PC-9 (cell line): ENCODE measurements around the gene CUX1.

ENCODE experiments used
- EZH2 ChIP-seq: fragments of 200-600 bp; sonication (generic); IDR thresholded peaks from 2 replicates; pipeline ENCODE4 v1.8.0; 2017; ENCODE audit warnings: antibody characterized with exemption, low read depth
- TF ChIP-seq, protein P1 (sequence below): fragments of 200-600 bp; sonication (generic); conservative IDR thresholded peaks from 2 replicates; pipeline ENCODE4 v1.6.1; 2017; ENCODE audit warnings: mixed run types, antibody characterized with exemption, mild to moderate bottlenecking, moderate library complexity

DNA sequence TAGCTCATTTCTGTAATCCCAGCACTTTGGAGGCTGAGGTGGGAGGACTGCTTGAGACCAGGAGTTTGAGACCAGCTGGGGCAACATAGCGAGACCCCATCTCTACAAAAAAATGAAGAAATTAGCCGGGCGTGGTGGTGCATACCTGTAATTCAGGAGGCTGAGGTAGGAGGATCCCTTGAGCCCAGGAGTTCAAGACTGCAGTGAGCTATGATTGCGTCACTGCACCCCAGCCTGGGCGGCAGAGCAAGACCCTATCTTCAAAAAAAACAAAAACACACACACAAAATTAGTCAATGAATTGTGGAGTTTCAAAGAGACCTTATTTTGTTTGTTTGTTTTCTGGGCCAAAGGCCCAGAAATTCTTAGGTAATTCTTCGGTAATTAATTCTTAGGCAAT is 110.0 kb downstream of the CUX1 start:
- TF ChIP-seq, protein P1, sequence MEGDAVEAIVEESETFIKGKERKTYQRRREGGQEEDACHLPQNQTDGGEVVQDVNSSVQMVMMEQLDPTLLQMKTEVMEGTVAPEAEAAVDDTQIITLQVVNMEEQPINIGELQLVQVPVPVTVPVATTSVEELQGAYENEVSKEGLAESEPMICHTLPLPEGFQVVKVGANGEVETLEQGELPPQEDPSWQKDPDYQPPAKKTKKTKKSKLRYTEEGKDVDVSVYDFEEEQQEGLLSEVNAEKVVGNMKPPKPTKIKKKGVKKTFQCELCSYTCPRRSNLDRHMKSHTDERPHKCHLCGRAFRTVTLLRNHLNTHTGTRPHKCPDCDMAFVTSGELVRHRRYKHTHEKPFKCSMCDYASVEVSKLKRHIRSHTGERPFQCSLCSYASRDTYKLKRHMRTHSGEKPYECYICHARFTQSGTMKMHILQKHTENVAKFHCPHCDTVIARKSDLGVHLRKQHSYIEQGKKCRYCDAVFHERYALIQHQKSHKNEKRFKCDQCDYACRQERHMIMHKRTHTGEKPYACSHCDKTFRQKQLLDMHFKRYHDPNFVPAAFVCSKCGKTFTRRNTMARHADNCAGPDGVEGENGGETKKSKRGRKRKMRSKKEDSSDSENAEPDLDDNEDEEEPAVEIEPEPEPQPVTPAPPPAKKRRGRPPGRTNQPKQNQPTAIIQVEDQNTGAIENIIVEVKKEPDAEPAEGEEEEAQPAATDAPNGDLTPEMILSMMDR, result no peak
- no peak for TF ChIP-seq EZH2
